ENCODE results near the gene TRPT1.

DNA sequence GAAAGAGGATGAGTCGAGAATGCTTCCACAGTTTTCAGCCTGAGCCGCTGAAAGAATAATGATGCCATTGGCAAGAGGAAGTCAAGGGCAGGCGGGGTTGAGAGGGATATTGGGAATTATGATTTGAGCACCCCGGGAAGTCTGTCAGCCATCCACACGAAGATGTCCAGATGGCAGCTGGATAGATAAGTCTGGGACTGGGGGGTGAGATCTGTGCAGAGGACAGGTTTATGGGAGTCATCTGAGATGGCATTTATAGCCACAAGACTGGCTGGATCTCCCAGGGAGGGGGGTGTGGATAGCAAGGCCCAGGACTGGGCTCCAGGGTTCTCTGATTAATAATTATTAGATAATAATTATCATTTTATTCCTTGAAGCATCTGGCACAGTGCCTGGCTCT is 45.1 kb downstream of the TRPT1 start:
- TF ChIP-seq ZBTB1 (tag by site-specific recombination; IDR thresholded peaks at IDR 0.05) (no peak), ZNF423 (tag by site-specific recombination; IDR thresholded peaks at IDR 0.05) (no peak), CTCF (tag by site-specific recombination; IDR thresholded peaks at IDR 0.05) (no peak), YY1 (tag by site-specific recombination; IDR thresholded peaks at IDR 0.05) (no peak), ZNF148 (tag by site-specific recombination; IDR thresholded peaks at IDR 0.05; ENCODE audit: borderline replicate concordance) (no peak), ZNF211 (tag by site-specific recombination; IDR thresholded peaks at IDR 0.05; ENCODE audit: low read depth) (no peak), KLF9 (tag by site-specific recombination; IDR thresholded peaks at IDR 0.05; ENCODE audit: low read depth) (no peak), ZNF24 (tag by site-specific recombination; IDR thresholded peaks at IDR 0.05) (no peak), TSHZ1 (tag by site-specific recombination; IDR thresholded peaks at IDR 0.05; ENCODE audit: borderline replicate concordance) (no peak), ZNF621 (tag by site-specific recombination; IDR thresholded peaks at IDR 0.05) (no peak), ZNF169 (tag by site-specific recombination; IDR thresholded peaks at IDR 0.05) (no peak)
- TF ChIP-seq, protein P1, sequence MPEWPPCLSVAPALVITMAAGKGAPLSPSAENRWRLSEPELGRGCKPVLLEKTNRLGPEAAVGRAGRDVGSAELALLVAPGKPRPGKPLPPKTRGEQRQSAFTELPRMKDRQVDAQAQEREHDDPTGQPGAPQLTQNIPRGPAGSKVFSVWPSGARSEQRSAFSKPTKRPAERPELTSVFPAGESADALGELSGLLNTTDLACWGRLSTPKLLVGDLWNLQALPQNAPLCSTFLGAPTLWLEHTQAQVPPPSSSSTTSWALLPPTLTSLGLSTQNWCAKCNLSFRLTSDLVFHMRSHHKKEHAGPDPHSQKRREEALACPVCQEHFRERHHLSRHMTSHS (tag by site-specific recombination; IDR thresholded peaks at IDR 0.05), result no peak
- TF ChIP-seq, protein P2, sequence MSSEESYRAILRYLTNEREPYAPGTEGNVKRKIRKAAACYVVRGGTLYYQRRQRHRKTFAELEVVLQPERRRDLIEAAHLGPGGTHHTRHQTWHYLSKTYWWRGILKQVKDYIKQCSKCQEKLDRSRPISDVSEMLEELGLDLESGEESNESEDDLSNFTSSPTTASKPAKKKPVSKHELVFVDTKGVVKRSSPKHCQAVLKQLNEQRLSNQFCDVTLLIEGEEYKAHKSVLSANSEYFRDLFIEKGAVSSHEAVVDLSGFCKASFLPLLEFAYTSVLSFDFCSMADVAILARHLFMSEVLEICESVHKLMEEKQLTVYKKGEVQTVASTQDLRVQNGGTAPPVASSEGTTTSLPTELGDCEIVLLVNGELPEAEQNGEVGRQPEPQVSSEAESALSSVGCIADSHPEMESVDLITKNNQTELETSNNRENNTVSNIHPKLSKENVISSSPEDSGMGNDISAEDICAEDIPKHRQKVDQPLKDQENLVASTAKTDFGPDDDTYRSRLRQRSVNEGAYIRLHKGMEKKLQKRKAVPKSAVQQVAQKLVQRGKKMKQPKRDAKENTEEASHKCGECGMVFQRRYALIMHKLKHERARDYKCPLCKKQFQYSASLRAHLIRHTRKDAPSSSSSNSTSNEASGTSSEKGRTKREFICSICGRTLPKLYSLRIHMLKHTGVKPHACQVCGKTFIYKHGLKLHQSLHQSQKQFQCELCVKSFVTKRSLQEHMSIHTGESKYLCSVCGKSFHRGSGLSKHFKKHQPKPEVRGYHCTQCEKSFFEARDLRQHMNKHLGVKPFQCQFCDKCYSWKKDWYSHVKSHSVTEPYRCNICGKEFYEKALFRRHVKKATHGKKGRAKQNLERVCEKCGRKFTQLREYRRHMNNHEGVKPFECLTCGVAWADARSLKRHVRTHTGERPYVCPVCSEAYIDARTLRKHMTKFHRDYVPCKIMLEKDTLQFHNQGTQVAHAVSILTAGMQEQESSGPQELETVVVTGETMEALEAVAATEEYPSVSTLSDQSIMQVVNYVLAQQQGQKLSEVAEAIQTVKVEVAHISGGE (tag by site-specific recombination; conservative IDR thresholded peaks at IDR 0.05; ENCODE audit: low read depth), result no peak

All from HEK293 (cell line).